Stimulated activated CD8-positive, alpha-beta memory T cell treated with anti-CD3 and anti-CD28 coated beads, Interleukin-12 subunit alpha, Interleukin-12 subunit beta, amount 100 ng/mL, for 1 hour (primary cell): ENCODE measurements around the gene LPO.

Experiments used
- DNase-seq: peaks from one replicate; pipeline ENCODE4 v3.0.0-alpha.2; 2020; ENCODE audit warnings: low read depth

LPO gene

DNA sequence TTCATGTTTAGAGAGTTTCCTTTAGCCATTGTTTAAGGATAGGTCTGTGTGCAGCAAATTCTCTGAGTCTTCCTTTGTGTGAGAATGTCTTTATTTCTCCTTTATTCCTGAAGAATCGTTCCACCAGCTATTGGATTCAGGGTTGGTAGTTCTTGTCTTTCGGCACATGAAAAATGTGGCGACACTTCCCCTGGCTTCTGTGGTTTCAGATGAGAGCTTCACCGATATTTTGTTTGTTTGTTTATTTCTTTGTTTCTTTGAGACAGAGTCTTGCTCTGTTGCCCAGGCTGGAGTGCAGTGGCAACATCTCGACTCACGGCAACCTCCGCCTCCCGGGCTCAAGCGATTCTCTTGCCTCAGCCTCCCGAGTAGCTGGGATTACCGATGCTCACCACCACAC is 23.8 kb downstream of the LPO start:
- no peak for DNase-seq

DNA sequence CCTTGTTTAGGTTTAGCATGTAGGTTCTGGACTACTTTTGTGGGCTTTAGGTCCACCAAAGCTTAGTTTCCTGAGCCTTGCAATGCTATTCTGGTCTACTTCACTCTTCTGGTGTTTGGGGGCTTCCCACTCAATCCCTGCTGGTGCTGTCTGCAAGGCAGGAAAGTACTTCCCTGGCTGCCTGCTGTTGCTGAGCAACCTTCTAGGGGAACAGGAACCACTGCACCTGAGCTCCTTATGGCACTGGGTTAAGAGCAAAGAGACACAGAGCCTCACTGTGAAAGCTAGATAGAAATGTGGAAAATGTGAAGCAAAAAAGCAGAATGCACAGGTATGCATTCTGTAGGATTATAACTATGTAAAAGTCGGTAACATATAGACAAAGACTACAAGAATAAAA is 25.4 kb downstream of the LPO start:
- DNase-seq, result no peak

DNA sequence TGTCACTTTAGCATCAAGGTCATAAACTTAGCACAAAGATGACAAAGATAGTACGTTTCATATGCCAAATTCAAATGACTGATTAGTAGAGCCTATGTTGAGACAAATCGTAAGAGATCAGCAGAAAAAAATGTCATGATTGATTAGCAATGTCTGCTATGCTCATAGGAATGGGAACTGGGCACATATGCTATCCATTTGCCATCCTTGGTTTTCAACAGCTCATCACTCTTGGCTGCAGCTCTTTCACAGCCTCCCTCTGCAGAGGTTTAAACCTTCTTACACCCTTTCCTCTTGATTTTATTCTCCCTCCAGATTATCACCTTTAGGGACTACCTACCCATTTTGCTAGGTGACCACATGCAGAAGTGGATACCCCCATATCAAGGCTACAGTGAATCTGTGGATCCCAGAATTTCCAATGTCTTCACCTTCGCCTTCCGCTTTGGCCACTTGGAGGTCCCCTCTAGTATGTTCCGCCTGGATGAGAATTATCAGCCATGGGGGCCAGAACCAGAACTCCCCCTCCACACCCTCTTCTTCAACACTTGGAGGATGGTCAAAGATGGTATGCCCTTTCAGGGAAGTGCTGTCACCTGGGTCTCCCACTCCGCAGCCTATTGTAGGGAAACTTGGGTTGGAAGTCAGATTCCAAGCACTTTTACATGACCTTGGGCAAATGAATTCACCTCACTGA is 26.2 kb downstream of the LPO start:
- no peak for DNase-seq

DNA sequence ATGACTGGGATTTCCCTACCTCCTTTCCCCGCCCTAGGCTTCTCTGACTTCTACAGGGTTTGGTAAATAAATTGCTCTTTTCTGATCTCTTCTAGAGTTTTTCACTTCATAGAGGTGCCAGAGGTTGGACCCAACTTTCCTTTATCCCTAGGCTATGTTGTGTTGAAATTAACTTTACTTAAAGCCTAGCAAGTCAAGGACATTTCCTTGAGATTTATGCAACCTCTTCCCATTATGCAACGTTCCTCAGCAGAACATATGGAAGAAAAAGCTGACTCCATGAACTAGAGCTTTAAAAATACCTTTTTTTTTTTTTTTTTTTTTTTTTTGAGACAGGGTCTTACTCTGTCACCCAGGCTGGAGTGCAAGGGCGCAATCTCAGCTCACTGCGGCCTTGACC is 26.9 kb downstream of the LPO start:
- DNase-seq, result no peak

- no peak for DNase-seq
Observed at GRCh38 chr17:58265902-58266875, 27.8 kb downstream of the LPO start.

DNA sequence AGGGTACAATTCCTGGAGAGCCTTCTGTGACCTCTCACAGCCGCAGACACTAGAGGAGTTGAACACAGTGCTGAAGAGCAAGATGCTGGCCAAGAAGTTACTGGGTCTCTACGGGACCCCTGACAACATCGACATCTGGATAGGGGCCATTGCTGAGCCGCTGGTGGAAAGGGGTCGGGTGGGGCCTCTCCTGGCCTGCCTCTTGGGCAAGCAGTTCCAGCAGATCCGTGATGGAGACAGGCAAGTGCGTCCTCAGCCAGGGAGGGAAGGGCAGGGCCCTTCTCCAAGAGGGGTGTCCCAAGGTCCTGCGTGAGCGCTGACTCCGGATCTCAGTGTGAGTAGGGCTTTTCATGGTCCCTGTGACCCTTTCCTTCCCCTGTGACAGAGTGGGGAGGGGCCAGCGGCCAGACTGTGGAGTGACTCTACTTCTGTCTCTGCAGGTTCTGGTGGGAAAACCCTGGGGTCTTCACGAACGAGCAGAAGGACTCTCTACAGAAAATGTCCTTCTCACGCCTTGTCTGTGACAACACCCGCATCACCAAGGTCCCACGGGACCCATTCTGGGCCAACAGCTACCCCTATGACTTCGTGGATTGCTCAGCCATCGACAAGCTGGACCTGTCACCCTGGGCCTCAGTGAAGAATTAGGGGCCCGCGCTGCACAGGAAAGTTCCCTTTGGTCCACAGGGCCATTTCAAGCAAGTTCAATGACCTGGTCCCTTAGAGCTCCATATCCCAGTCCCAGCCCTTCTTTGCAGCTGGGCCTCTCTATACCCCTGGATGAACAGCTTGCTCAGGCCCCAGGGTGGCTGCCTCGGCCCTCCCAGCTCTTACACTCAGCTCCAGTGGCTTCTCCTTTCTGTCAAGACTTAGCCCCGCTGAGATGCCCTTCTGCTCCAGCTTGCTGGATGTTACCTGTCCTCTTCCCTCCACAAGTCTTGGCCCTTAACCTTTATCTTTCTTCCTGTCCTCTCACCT is 29.3 kb downstream of the LPO start:
- DNase-seq, result no peak

GRCh38 chr17:58268326-58268725 is 29.9 kb downstream of the LPO start:
- DNase-seq, result no peak

- no peak for DNase-seq
Observed at GRCh38 chr17:58268774-58269556, 30.6 kb downstream of the LPO start.

DNA sequence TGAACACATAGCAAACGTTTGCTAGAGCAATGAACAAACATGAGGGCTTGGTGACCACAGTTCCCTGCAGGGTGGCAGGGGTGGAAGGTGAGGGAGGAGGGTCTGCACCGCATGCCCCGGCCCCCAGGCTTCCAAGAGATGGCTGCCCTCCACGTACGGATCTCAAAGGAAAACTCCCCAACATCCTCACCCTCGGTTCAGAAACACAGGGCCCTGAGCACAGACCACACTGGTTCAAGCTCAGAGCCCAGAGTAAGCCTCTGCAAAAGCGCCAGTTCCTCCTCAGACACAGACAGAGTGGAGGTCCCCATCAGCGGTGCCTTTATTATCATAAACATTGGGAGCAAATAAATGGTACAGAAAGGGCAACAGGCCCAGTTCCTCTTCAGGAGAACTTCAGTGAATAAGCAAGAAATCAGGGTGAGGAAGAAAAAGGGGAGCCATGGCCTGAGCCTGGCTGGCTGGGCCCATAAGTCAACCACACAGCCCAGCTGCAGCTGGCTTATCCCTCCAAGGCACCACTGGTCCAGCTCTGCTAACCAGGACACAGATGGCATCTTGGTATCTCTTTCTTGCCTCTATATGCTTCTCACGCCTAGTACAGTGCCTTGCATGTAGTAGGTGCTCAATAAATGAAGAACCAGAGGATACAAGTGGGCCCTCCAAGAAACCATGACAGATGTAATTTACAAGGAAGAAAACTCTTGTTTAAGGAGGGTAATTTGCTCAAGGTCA is 31.3 kb downstream of the LPO start:
- DNase-seq, result no peak

- DNase-seq, result no peak
Observed at GRCh38 chr17:58270476-58271215, 32.3 kb downstream of the LPO start.

DNA sequence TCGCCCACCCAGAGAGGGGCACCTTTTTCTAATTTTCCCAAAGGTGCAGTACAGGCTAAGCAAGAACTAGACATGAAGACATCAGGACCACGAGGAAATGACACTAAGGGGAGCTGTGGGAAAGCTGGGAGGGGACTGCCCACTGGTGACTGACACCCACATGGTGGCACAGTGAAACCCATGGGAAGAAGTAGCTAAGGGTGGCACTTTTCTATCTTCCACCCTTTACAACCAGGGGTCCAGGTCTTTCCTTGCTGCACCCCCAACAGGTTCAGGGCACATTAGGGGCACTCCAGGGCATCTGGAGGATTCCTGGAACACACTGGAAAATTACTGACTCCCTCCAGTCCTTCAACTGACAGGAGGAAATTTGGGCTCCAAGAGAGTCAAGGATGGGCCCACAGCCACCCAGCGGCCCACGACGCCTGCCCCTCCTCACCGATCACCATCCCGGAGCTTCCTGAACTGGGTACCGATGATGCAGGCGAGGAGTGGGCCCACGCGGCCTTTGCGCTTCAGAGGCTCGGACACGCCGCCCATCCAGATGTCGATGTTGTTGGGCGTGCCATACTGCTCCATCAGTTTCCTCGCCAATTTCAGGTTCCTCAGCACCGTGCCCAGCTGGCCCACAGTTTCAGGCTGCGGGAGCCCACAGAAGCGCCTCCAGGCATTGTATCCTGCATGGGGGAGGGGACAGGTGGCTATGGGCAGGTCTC is 33.0 kb downstream of the LPO start:
- no peak for DNase-seq

DNA sequence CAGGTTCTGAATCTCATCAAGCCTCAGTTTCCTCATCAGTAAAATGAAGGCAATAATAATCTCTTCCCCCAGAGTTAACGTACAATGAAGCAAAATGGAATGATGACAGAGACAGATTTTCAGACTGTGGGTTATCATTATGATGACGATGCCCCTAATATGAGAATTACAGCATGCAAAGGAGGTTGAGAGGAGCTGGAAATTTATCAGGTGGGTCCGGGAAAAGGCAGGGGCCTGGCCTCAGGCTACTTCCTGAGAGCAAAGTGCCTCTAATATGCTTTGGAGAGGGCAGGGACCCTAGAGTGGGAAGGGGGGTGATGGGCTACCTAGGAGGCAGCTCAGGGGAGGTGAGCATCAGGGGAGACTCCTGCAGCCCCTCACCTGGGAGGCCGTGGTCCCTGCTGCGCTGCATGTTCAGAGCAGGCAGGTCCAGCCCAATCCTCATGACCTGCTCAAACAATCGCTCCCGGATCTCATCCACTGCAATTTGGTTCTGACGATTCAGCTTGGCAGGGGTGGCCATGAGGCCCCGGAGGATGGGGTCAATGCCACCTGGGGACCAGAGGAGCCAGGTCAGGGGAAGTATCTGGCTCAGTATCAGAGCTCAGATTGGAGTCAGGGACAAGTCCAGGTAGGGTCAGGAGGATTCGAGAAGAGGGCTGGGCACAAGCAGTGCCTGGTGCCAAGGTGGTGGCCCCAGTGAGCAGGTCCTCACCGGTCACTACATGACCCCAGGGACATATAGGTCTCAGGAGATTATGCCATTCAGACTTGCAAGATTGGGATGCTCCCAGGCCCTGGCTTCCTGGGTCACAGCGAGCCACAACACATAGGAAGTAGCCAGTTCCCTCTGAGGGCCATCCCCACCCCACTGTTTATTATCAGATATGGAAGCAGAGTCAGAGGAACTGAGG is 34.2 kb downstream of the LPO start:
- no peak for DNase-seq

GRCh38 chr17:58273453-58274104 is 35.2 kb downstream of the LPO start:
- DNase-seq, result no peak

DNA sequence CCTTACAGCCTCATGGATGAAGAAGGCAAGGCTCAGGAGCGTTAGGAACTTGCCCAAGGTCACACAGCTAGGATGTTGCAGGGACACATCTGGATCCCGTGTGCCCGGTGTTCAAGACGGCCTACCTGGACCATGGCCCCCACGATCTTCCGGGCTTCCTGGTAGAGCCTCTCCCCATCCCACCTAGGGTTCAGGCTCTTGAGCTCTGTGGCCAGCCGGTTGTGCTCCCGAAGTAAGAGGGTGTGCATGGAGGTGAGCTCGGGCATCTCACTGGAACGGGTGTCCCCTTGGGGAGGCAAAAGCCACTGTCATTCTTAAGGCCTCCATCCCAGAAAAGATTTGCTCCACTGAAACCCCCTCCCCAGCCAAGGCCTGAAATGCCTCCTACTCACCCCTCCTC is 37.0 kb downstream of the LPO start:
- no peak for DNase-seq

GRCh38 chr17:58276423-58276822 is 38.0 kb downstream of the LPO start:
- no peak for DNase-seq

DNA sequence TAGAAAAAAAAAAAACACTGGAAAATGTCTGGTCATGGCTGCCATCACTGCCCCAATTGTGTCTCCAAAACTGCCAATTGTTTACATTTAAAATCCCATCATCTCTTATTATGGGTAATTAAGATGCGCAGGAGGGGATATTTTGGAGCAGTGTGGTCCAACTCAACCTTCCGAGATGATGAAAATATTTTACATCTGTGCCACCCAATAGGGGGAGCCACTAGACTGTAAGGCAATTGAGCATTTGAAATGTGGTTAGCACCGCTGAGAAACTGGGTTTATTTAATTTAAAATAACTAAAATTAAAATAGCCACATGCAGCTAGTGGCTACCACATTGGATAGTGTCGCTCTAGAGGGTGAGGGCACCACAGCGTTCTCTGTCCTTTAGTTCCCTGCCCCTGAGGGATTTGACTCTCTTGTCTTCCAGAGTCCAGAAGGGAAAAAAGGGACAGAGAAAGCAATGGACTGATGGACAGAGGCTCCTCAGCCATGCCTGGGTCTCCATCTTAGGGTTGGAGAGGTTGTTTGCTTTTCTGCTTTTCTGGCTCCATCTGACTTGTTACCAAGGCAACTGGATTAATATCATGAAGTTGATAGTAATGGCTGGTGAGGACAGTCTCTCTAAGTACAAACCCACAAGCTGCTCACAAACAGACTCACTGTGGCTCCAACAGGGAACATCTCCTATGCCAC is 38.9 kb downstream of the LPO start:
- no peak for DNase-seq
